A204.1 (cell line): ENCODE results near the gene HECW1.

Experiments used
- FAIRE-seq: peaks from 2 replicates; lab custom pipeline; 2012; peaks lifted over from hg19 to GRCh38; lab: Jason Lieb, UNC

The HECW1 gene

GRCh38 chr7:43377196-43377960, 264.9 kb downstream of the HECW1 start:
- FAIRE-seq = no peak

DNA sequence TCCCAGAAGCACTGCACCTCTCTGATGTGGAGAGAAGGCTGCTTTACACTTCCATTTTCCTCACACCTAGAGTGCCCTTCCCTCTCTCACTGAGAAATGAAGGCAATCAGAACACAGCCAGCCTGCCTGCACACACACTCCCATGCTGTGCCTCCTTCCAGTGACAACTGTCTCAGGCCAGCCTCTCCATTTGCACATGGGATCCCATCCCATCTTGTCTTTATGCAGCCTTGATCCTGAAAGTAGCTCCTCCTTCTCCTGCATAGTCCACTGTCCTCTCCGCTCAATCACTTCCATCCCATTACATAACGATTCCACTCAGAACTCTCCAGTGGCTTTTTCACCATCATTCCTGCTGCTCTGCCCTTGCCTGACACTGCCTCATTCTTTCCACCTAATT, 266.8 kb downstream of the HECW1 start:
- no peak for FAIRE-seq

DNA sequence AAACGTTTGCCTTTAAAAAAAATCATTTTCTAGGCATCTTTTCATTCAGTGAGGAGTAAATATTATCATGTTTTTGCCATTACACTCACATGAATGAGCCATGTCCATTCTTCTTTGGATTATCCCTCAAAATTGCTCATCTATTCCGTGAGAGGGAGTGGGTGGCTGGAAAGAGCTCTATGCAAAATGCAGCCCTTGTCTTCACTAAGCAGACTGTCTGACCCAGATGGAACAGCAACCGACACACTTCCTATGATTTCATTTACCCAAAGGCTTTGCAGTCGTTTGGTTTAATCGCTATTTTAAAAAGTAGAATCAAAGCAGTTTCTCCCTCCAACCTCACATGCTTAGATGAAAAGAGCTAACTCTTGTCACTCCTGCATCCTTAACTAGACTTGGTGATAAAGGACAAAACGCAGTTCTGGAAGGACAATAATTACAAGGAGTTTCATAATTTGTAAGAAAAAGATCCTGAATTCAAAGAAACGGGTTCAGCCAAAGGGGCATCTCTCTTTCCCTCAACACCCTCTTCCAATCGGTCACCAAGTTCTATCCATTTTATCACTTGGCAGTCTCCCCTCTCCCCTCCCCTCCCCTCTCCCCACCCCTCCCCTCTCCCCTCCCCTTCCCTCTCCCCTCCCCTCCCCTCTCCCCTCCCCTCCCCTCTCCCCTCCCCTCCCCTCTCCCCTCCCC, 272.3 kb downstream of the HECW1 start:
- FAIRE-seq = no peak

DNA sequence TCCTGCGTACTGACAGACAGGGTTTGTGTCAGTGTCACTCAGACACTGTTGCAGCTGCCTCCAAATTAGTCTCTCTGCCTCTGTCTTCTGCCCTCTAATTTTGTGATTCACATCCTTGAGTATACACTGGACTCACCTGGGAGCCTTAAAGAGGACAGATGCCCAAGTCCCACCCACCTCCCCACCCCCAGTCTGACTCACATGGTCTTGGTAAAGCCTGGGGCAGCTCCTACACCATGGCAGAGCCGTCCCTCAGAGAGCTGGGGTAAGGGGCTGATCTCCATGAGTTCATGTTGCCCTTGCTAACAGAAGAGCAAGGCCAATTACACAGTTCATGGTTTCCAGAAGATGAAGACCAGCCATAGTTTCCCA, 272.8 kb downstream of the HECW1 start:
- no peak for FAIRE-seq

GRCh38 chr7:43385856-43386255, 273.4 kb downstream of the HECW1 start:
- no peak for FAIRE-seq

DNA sequence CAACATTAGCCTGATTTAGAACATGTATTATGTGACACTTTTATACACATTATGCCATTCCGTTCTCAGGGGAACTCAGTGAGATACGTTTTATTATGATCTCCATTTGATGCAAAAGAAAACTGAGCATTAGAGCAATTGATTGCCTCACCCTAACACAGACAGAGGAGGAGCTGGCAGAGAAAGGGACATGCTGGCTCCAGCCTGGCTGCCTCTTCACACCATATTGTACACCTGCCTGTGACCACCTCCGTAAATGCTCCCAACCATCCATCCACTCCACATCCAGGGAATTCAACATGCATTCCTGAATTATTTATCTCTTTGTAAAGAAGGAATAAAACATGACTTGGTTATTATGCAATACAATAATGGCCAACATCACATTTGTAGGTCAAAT, 275.5 kb downstream of the HECW1 start:
- FAIRE-seq = no peak

- FAIRE-seq = no peak
Measured at GRCh38 chr7:43390576-43390975, 278.1 kb downstream of the HECW1 start.

- FAIRE-seq = no peak
Measured at GRCh38 chr7:43391518-43391917, 279.1 kb downstream of the HECW1 start.

DNA sequence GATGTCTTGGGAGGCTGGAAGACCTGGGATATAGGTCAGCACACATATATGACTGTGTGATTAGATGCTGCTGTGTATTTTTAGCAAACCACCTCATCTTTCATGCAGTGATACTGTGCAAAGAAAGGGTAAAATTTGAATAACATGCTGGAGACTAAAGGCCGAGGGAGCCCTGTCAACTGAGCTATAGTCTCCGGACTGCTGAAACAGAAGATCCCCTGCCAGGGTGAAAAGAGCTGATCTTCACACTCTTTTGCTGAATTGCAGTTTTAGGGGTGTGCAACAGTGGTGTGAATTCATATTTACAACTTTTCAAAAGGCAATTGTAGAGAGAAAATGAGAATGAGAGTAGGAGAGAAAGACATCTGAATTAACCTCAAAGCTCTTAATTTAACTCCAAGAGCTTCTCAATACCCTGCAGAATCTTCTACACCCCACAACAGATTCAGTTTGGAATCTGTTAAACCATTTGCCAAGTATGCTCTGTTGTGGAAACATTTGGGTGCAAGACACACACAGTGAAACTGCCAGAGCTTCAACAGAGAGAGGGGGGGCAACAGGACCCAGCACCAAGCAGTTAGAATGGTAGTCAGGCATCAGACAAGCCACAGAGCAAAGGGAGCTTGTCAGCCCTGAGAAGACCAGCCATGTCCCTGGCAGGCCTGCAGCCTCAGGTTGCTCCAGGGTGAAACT, 280.3 kb downstream of the HECW1 start:
- no peak for FAIRE-seq

DNA sequence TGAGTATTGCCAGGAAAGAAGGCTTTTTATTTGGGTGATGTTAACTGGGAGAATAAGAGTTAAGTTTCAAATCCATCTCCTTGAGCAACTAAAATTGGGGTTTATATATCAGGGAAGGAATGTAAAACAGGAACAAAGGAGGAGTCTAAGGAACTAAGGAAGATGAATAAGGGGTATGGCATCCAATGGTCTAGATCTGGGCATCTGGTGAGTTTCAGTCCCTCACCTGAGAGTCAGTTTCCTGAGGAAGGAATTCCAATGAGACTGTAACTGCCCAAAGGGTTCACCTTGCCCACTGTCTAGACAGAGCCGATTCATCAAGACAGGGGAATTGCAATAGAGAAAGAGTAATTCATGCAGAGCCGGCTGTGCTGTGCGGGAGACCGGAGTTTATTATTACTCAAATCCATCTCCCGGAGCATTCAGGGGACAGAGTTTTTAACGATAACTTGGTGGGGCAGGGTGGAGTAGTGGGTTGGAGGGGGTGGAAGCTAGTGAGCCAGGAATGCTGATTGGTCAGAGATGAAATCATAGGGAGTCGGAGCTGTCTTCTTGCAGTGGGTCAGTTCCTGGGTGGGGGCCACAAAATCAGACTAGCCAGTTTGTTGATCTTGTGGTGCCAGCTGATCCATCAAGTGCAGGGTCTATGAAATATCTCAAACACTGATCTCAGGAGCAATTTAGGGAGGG, 282.1 kb downstream of the HECW1 start:
- FAIRE-seq = no peak

DNA sequence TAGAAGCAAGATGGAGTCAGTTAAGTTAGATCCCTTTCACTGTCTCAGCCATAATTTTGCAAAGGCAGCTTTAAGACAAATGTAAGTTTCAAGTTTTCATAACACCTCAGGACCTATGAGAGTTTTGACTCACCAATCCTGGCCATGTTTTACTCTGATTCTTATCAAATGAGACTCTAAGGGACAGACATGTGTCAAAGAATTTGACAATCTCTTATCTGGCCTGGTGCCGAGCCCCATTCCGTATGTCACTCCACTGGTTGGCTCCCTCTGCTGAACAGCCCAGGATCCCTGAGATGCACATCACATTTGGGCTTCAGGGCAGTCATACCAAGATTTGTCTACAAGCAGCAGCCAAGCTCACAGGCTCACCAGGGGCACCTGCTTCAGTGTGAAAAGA, 282.9 kb downstream of the HECW1 start:
- no peak for FAIRE-seq

DNA sequence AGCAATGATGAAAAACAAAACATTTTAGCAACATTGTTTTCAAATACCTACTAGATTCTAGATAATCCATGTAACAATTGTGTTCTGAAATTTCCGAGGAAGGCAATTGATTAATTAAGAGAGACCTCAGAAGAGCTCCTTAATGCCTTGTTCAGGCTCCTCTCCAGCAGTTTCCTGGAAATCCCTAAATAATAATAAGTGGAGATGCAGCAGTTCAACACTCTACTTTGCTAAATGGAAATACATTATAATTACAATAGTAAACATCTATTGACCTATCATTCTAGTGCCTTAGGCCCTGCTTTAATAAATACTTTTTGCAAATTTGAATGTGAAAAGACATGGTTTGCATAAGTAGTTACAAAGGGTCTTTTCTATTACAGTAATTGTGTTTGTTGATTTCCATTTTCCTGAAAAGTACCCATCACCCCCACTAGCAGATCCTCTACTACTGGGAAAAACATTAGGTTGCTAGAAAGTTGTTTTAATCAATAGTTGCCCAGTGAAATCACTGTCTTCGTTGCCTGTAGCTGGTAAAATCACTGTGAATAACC, 283.8 kb downstream of the HECW1 start:
- FAIRE-seq = no peak

GRCh38 chr7:43398831-43399230, 286.4 kb downstream of the HECW1 start:
- FAIRE-seq = no peak

DNA sequence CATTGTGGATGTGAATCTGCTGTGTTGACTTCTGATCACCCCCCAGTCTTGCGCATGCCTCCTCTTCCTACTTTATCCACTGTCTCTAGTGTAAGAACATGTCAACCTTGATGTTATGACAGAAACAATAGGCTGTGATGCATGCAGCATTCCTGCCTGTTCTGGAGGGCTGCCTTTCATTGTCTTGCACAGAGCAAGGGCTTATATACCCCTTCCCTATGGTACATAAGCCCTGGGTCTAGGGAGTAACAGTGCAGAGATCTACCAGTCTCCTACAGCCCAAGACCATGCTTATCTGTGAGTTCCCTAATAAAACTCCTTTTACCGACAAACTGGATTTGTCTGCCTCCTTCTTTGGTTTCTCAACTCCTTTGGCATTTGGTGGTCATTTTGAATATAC, 293.5 kb downstream of the HECW1 start:
- FAIRE-seq = no peak

DNA sequence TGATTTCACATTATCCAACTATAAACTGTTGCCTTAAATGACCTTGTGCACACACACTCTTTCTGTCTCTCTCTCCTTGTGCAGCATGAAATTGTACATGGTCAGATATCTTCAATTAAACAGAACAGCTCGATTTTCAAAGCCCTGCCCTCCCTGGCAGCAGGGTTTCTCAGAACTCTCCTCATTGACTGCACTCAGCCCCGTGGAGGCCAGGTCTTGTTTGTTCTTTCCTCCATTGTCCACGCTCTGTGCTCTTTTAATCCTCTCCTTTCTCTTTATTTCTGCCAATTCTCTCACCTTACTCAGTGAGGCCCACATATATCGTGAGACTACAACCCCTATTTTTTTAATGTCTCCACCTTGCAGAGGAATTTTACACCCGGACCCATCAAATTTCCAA, 294.5 kb downstream of the HECW1 start:
- no peak for FAIRE-seq

GRCh38 chr7:43408981-43409380, 296.5 kb downstream of the HECW1 start:
- FAIRE-seq = no peak

DNA sequence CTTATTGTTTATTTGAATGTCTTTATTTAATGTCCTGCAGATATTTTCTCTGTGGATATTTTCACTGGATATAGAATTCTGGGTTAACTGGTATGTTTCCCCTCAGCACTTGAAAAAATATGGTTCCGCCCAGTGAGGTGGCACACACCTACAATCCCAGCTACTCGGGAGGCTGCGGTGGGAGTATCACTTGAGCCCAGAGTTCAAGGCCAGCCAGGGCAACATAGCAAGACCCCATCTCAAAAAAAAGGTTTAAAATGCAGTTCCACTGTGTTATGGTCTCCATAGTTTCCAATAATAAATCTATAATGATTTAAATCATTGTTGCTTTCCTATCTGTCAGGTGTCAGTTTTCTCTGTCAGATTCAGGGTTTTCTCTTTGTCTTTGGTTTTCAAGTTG, 305.0 kb downstream of the HECW1 start:
- no peak for FAIRE-seq

GRCh38 chr7:43430411-43430810, 318.0 kb downstream of the HECW1 start:
- no peak for FAIRE-seq

DNA sequence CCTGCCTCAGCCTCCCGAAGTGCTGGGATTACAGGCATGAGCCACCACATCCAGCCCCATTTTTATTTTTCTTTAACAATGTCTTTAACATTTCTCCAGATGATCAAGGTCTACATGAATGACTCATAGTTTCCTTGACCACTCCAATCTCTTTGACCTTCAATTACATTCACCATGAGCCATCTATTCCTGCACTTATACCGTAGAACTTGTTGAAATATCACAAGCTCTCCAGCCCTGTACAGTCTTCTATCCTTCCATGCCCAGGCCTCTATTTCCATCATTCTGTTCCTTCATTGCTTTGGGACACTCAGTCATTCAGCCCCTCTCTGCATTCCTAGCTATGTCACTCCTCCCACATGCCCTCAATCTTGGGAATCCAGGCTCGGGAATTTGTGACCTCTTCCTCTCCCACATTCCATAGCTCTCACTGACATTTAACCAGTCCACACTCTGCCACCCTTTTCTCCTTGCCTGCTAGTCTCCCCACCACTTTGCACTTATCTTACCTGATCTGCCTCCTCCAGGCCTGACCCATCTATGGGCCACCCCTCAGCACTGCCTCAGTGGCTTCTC, 318.7 kb downstream of the HECW1 start:
- no peak for FAIRE-seq

GRCh38 chr7:43433639-43434038, 321.2 kb downstream of the HECW1 start:
- no peak for FAIRE-seq

- FAIRE-seq = no peak
Measured at GRCh38 chr7:43437001-43437400, 324.6 kb downstream of the HECW1 start.

- no peak for FAIRE-seq
Measured at GRCh38 chr7:43438897-43439479, 326.5 kb downstream of the HECW1 start.
